HUES6 (cell line): Measurements from ENCODE around the gene IL17RA.
"Not testable (repeated sequence)": the region's sequence is repeated elsewhere in the genome, so short reads cannot be mapped to it uniquely, and the experiment has no call there.

Source experiments
- H3K27ac ChIP-seq: 2 replicates; pipeline ENCODE4 v1.7.0; 2013; ENCODE audit warnings: low read depth, mild to moderate bottlenecking, low read length, inconsistent platforms
- H3K27me3 ChIP-seq: 2 replicates; pipeline ENCODE4 v1.6.1; 2013; ENCODE audit warnings: low read length; ENCODE audit not compliant: control insufficient read depth, insufficient read depth
- H3K36me3 ChIP-seq: 2 replicates; pipeline ENCODE4 v1.6.1; 2013; ENCODE audit warnings: low read length; ENCODE audit not compliant: control insufficient read depth, insufficient read depth
- H3K4me1 ChIP-seq: 2 replicates; pipeline ENCODE4 v1.6.1; 2013; ENCODE audit warnings: low read length; ENCODE audit not compliant: control insufficient read depth, insufficient read depth
- H3K4me3 ChIP-seq: 2 replicates; pipeline ENCODE4 v1.5.1; 2013; ENCODE audit warnings: low read depth, low read length
- H3K9ac ChIP-seq: one replicate; pipeline ENCODE4 v1.6.1; 2013; ENCODE audit warnings: mild to moderate bottlenecking, low read length
- H3K9me3 ChIP-seq: 2 replicates; pipeline ENCODE4 v1.6.1; 2013; ENCODE audit warnings: low read depth, low read length; ENCODE audit not compliant: control insufficient read depth, insufficient read depth

The IL17RA gene

DNA sequence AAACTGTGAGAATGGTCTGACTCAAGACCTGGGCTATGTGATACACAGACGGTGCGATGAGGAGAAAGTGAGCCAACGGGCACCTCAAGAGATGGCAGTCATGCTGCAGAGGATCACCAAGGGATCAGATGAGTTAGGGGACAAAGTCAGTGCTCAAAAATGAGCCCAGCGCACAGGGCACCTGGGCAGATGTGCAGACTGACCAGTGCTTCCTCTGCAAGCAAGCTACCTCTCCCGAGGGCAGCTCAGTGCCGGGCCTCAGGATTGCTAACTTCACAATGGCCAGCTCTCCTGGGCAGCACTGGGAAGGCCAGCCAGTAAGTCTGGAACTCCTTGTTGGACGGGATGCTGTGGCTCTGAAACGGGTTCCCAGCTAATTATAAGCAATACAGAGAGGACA is 59.0 kb downstream of the IL17RA start:
- Histone ChIP-seq H3K9ac (no peak overlapping the region), H3K27me3 (no peaks in the 10 kb centered on the region), H3K27ac (no peak overlapping the region), H3K4me1 (no peaks in the 10 kb centered on the region), H3K9me3 (no peaks in the 10 kb centered on the region), H3K36me3 (peaks cover 76% of the 10 kb centered on the region), H3K4me3 (no peak overlapping the region)

DNA sequence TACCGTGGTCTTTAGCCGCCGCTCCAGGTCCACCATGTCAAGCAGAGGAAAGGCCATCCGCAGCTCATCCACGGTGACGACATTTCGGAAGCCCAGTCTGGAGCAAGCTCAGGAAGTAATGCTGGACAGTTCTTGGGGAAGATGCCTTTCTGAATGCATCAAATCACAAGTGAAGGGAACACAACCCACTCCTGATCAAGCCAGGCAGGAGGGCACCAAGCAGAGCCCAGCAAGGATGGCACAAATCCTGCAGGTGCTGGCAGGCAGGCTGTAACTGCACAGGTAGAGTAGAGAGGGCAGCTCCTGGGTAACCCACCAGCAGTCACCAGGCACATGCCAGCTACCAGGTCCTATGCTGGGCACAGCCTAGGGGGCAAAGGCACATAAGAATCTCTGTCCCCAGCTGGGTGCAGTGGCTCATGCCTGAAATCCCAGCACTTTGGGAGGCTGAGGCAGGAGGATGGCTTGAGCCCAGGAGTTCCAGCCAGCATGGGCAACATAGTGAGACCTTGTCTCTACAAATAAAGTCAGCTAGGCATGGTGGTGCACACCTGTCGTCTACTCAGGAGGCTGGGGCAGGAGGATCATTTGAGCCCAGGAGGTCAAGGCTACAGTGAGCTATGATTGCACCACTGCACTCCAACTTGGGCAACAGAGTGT is 60.4 kb downstream of the IL17RA start:
- H3K9me3 ChIP-seq: no peaks in the 10 kb centered on the region
- H3K27me3 ChIP-seq: no peaks in the 10 kb centered on the region
- H3K27ac ChIP-seq: no peak overlapping the region
- no peak overlapping the region for H3K4me3 ChIP-seq
- no peak overlapping the region for H3K9ac ChIP-seq
- H3K36me3 ChIP-seq: peaks cover 76% of the 10 kb centered on the region
- no peaks in the 10 kb centered on the region for H3K4me1 ChIP-seq

DNA sequence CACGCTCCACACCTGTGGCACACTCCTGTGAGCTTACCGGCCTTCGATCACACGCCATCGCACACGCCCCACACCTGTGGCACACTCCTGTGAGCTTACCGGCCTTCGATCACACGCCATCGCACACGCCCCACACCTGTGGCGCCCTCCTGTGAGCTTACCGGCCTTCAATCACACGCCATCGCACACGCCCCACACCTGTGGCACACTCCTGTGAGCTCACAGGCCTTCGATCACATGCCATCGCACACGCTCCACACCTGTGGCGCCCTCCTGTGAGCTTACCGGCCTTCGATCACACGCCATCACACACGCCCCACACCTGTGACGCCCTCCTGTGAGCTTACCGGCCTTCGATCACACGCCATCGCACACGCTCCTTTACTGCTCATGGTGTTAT is 62.7 kb downstream of the IL17RA start:
- H3K4me1 ChIP-seq, H3K27ac ChIP-seq, H3K4me3 ChIP-seq, H3K27me3 ChIP-seq, H3K9me3 ChIP-seq, H3K9ac ChIP-seq: not testable (repeated sequence)
- H3K36me3 ChIP-seq: peaks cover 53% of the 10 kb centered on the region

DNA sequence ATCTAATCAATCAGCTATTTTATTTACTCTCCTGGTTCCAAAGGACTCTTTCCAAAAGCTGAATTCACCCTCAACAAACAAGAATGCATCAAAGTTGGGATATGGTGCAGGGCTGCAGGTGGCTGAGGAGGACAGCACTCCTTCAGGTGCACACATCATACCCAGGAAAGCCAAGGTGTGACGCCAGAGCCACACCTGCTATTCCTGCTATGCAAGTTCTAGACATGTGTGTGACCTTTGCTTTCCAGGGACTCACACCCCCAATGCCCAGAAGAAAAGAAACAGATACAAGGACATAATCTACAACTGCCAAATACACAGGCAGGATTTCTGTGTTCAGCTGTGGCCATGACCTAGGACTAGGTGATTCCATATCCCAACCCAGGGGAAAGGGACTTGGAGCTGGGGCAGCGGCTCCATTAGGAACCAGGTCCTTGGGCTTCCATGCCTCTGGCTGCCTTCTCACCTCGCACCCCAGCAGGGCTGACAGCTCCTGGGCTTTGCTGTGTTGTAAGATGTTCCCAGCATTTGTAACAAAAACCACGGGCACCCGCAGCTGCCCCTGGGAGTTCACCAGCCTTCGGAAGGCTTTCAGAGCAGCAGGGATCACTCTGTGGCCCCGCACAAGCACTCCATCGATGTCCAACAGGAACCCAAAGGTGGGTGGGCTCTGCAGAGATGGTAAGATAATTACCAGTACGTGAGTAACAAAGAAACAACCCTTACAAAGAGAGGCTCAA is 64.4 kb downstream of the IL17RA start:
- Histone ChIP-seq H3K4me1 (no peaks in the 10 kb centered on the region), H3K9me3 (no peaks in the 10 kb centered on the region), H3K36me3 (peaks cover 36% of the 10 kb centered on the region), H3K4me3 (no peak overlapping the region), H3K27ac (no peak overlapping the region), H3K27me3 (no peaks in the 10 kb centered on the region), H3K9ac (no peak overlapping the region)

DNA sequence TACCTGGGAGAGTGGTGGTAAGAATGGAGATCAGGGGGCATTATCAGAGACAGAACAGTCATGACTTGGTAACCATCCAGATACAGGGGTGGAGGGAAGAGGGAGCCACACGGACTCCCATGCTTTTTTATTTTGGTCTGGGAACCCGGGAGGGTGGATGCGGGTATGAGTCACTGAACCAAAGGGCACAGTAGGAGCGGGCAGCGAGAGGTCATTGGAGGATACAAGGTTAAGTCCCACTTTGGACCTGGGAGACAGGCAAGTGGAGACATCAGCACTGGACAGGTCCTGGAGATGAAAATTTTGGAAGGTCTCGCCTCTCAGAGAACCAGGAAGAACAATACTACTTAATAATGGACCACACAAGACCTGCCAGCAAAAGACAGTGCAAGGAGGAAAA is 67.5 kb downstream of the IL17RA start:
- no peaks in the 10 kb centered on the region for H3K27me3 ChIP-seq
- H3K36me3 ChIP-seq: peaks cover 20% of the 10 kb centered on the region
- H3K9me3 ChIP-seq: no peaks in the 10 kb centered on the region
- H3K27ac ChIP-seq: no peak overlapping the region
- no peaks in the 10 kb centered on the region for H3K4me1 ChIP-seq
- H3K4me3 ChIP-seq: no peak overlapping the region
- H3K9ac ChIP-seq: no peak overlapping the region

DNA sequence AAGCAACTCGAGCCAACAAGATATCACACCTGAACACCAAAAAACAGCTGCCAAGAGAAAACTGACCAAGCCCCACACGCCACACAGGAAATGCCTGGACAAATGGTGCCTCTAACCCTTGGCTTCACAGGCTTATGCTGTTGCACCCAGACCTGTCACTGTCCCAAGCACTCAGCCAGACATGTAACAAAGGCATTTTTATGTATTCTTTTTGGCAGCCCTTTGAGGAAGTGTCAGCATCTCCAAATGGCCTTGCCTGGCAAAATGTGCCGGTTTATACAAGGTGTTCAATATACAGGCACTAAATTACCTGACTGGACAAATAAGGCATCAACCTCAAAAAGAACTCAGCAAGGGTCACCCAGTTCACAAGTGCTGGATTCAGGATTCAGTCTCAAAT is 68.2 kb downstream of the IL17RA start:
- Histone ChIP-seq H3K36me3 (peaks cover 14% of the 10 kb centered on the region; the same call in 1 of the 2 replicates), H3K27me3 (no peaks in the 10 kb centered on the region), H3K27ac (no peak overlapping the region), H3K4me3 (no peak overlapping the region), H3K4me1 (no peaks in the 10 kb centered on the region), H3K9me3 (no peaks in the 10 kb centered on the region), H3K9ac (no peak overlapping the region)

DNA sequence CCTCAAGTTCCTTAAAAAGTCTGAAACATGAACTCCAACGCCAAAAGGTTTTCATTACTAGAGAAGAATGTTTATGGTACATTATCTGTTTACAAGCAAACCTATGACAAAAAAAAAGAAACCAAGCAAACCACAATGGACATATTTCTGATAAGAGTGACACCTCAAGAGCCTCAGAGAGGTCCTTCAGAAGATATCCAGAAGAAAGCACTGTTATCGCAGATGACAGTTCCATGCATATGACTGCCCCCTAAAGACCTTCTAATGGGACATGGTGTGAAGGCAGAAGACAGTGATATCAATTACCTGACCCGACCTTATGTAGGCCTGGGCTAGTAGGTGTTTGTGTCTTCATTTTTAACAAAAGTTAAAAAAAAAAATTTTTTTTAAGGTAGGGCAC is 71.1 kb downstream of the IL17RA start:
- Histone ChIP-seq H3K36me3 (no peaks in the 10 kb centered on the region; the same call in 1 of the 2 replicates), H3K27ac (no peak overlapping the region), H3K27me3 (no peaks in the 10 kb centered on the region), H3K9me3 (no peaks in the 10 kb centered on the region), H3K4me3 (no peak overlapping the region), H3K4me1 (peaks cover 3% of the 10 kb centered on the region), H3K9ac (no peak overlapping the region)

DNA sequence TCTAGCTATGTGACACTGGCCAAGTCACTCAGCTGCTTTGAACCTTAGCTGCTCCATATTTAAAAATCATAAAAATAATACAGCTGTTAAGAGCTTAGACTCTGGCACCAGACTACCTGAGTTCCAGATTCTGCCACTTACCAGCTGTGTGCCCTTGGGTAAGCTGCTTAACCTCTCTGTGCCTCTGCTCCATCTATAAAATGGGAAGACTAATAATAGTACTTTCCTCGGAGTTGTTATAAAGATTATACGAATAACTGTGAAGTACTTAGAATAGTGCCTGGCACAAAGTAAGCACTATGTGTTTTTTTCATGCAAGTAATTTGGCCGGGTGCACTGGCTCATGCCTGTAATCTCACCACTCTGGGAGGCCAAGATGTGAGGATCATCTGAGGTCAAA is 72.9 kb downstream of the IL17RA start:
- peaks cover 3% of the 10 kb centered on the region for H3K4me1 ChIP-seq
- H3K36me3 ChIP-seq: no peaks in the 10 kb centered on the region; the same call in 1 of the 2 replicates
- H3K9ac ChIP-seq: no peak overlapping the region
- no peaks in the 10 kb centered on the region for H3K27me3 ChIP-seq
- no peaks in the 10 kb centered on the region for H3K9me3 ChIP-seq
- peak overlapping the region; percentile 73 for H3K4me3 ChIP-seq
- no peak overlapping the region for H3K27ac ChIP-seq

DNA sequence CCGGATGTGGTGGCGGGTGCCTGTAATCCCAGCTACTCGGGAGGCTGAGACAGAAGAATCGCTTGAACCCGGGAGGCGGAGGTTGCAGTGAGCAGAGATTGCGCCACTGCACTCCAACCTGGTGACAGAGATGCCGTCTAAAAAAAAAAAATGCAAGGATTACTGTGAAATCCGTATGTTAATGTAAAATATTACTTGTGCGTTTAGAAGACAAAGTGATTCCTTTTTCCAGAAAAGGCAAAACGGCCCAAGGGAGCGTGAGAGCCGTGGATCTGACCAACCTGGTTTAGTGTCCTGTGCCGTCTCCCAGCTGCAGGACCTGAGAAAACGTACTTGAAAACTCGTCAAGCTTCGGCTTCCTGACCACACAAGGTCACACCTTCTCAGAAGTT is 73.4 kb downstream of the IL17RA start:
- Histone ChIP-seq H3K27me3 (no peaks in the 10 kb centered on the region), H3K36me3 (no peaks in the 10 kb centered on the region; the same call in 1 of the 2 replicates), H3K27ac (no peak overlapping the region), H3K9me3 (no peaks in the 10 kb centered on the region), H3K4me3 (peak overlapping the region; percentile 73), H3K4me1 (peaks cover 3% of the 10 kb centered on the region), H3K9ac (peak overlapping the region; percentile 83)

DNA sequence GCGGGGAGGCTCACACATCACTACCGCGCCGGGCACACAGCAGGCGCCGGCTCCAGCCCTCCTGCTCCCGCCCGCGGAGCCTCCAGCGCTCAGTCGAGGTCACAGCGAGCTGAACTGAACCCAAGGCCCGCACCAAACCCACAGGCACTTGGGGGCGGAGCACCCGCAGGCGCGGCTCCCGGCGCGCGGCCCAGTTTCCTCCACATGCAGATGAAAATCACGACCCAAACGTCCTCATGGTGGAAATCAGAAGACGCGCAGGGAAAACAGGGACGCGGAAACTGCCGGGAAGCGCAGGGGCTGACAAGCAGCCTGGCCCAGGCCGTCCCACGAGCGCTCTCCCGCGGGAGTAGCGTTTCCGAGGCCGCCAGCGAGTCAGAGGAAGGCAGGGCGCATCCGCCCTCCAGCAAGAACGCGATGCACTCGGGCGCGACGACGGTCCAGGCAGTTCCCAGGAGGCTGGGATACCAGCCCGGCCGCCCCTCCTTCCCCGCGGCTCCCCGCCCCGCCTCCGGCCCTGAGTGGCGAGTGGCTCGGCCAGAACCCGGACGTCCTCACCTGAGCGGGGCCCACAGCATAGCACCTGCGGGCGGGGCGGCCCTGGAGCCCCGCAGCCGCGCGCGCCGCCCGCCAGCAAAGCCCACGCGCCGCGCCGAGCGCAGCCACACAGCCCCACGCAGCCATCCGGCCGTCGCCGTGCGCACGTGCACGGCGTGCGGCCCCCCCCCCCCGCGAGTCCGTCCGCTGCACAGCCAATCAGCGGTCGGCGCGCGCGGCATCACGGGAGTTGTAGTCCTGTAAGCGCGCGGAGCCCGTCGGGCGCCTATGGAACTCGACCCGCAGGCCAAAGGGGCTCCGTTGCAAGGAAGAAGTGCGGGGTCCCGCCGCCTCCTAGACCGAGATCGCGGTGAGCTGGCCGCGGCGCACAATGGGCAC is 74.0 kb downstream of the IL17RA start, which contains the start of gene HDHD5:
HDHD5 (minus strand) TSS at position 710 of the 936 bp plus-strand sequence; CDS start at position 684, 26 bp downstream.
- Histone ChIP-seq H3K27ac (no peak within 1 kb of the TSS; the same call in 1 of the 2 replicates), H3K9ac (peak within 1 kb of the TSS; percentile 83)

More for the DNA sequence above, 74.0 kb downstream of the IL17RA start, which contains the start of gene HDHD5:
- Histone ChIP-seq H3K36me3 (no peaks in the 10 kb centered on the region; the same call in 1 of the 2 replicates), H3K9me3 (no peaks in the 10 kb centered on the region), H3K4me1 (peaks cover 3% of the 10 kb centered on the region), H3K27me3 (no peaks in the 10 kb centered on the region), H3K4me3 (peak within 1 kb of the TSS; percentile 73)
